KOPT-K1 (cell line): ENCODE results near the gene STRN3.
"Not testable (repeated sequence)": the region's sequence is repeated elsewhere in the genome, so short reads cannot be mapped to it uniquely, and the experiment has no call there.

Source experiments
- H3K27ac ChIP-seq: fragments of 200-600 bp; sonication (generic); 2 replicates; pipeline ENCODE4 v1.5.1; 2016; ENCODE audit warnings: antibody characterized with exemption, mild to moderate bottlenecking, low read depth, low read length; ENCODE audit not compliant: poor library complexity, severe bottlenecking
- H3K36me3 ChIP-seq: fragments of 200-600 bp; sonication (generic); 2 replicates; pipeline ENCODE4 v1.5.1; 2017; ENCODE audit warnings: antibody characterized with exemption, mild to moderate bottlenecking, low read length, moderate library complexity; ENCODE audit not compliant: insufficient read depth
- H3K9me3 ChIP-seq: fragments of 200-600 bp; sonication (generic); 2 replicates; pipeline ENCODE4 v1.5.1; 2017; ENCODE audit warnings: antibody characterized with exemption, low read length, mild to moderate bottlenecking; ENCODE audit not compliant: insufficient read depth, poor library complexity, severe bottlenecking

The STRN3 gene

DNA sequence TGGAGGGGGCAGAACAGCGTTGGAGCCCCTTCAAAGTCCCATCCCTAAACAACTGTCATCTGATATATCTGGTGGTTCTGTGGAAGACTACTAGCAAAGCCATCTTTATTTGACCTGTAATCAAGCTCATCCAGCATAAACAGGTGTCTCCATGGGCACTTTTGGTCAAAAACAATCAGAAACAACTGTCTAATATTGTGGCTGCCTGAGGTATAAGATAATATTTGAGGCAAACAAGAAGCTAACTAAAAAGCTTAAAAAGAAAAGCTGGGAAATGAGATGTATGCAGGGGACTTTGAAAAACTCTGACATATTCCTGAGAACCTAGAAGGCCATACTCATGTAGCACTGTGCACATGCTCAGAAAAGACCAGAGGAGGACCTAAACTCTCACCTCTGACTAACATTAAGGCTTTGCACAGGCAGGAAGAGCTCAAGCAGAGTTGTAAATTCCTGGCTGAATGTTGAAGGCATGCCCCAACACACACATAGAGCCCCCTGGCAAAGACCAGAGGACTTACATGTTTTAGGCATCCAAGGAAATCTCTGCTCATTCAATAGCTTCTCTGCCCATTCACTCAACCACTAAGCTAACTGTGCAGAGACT lies 28.0 kb downstream of the STRN3 start:
- peaks cover 39% of the 10 kb centered on the region for H3K36me3 ChIP-seq
- no peak overlapping the region for H3K27ac ChIP-seq

DNA sequence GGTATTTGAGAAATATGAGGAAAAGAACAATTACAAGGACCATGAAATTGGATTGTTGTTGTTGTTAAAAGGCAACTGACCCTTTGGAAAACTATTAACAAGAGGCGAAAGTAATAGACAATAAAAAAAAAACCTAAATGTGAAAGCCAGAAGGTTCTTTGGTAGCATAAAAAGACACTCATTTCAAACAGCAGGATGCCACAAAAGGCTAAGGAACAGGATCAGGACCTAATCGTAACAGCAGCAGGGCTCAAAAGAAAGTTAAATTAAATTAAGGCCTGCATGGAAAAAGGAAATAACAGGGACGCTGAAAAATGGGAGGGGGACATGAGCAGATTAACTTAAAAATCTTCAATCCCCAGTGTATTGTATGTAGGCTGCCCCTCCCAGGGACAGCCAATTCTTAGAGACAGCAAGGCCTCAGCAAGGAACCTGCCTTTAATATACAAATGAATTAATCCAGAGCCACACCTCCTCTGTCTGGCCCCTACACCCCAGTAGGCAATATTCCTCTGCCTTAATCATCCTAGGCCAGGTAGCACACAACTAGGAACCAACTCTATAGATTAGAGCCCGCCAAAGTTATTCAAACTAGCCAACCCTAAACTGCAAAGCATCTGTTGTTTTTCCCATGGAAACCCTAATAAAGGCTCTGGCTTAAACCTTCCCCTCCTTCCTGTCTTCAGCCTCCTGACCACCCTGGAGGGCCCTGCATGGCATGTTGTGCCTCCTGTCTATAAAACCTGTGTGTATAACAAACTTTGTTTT lies 29.1 kb downstream of the STRN3 start:
- H3K9me3 ChIP-seq = peaks cover 24% of the 10 kb centered on the region
- H3K36me3 ChIP-seq = peaks cover 32% of the 10 kb centered on the region
- no peak overlapping the region for H3K27ac ChIP-seq

More for the DNA sequence above, 28.0 kb downstream of the STRN3 start:
- peaks cover 24% of the 10 kb centered on the region for H3K9me3 ChIP-seq

DNA sequence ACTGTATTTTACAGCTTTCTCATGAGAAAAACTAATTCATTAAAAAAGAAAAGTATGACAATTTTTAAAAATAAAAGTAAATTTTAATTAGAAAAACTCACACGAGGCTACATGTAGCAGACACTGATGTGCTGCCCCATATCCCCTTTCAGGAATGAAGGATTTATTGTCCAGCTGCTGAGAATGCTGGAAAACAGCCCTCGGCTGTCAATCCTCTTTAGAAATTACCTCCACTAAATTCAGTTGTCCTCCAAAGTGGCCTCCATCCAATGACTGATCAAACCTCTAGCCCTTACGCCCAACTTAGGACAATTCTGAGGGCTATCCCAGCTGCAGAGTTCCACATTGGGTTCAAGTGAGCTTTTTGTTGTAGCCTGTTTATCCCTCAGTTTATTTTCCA lies 30.5 kb downstream of the STRN3 start:
- peaks cover 24% of the 10 kb centered on the region for H3K9me3 ChIP-seq
- no peak overlapping the region for H3K27ac ChIP-seq
- H3K36me3 ChIP-seq = peaks cover 22% of the 10 kb centered on the region

DNA sequence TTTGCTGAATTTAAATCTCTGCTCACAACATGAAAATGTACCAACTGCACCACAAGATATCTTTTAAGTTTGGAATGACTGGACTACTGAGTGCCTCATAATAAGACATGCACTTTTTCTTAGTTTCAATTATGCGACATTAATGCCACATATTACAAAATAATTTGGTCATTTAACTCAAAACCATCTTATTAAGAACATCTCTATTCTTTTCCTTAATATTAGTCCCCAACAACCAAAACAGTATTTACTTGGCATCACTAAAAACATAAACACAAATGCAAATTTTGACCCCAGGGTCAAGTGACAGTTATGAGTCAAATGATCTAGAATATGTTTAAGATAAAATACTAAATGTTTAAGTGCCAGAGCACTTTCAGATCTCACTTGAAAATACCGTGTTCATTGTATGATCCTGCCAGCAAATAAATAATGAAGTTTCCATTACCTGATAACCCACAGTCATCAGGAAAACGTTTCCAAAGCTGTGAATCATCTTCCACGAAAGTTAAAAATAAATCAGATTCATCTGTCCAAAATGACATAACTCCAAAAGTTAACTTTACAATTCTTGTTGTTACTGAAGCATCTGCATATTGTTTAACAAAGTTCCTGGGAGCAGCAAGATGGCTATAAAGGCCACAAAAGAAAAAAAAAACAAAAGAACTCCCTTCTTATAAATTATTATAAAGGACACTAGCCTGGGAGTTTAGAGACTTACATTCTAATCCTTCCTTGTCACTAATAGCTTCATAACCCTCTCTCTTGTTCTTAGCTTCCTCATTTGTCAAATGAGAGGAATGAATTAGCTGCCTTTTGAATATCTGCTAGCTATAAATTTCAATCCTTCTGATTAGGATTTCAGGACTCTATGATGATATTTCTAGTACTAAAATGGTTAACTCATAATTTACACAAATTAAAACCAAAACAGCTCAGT lies 31.2 kb downstream of the STRN3 start:
- H3K27ac ChIP-seq = no peak overlapping the region

DNA sequence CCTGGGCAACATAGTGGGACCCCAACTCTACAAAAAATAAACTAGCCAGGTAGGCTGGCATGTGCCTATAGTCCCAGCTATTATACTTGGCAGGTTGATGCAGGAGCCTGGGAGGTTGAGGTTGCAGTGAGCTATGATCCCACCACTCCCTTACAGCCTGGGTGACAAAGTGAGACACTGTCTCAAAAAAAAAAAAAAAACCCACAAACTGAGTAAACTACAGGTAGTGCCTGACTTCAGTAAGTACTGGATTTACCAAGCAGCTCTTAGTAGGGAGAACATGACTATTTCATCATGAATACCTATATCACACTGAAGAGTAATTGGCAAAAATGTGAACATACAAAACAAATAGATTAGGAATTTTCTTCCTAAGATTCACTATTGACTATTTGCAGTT lies 33.1 kb downstream of the STRN3 start:
- Histone ChIP-seq H3K9me3 (peaks cover 3% of the 10 kb centered on the region), H3K36me3 (peaks cover 4% of the 10 kb centered on the region; the same call in 1 of the 2 replicates), H3K27ac (no peak overlapping the region)

More for the DNA sequence above, 31.2 kb downstream of the STRN3 start:
- Histone ChIP-seq H3K36me3 (peaks cover 19% of the 10 kb centered on the region; the same call in 1 of the 2 replicates), H3K9me3 (peaks cover 22% of the 10 kb centered on the region)

DNA sequence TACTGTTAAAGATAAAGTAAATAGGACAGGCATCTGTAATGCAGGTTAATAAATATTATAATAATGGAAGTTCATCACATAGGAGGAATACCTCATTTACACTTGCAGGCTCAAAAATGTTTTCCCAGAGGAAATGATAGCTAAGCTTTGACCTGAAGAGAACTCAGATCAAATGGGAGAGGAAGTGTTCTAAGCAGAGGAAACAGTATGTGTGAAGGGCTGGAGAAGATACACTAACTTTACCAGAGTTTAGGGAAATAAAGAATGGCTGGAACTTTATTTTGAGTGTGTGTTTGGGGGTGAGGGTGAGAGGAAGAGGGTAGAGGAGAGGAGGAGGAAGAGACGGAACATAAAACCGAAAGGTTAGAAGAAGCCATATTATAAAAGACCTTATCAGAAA lies 34.8 kb downstream of the STRN3 start:
- Histone ChIP-seq H3K36me3 (no peaks in the 10 kb centered on the region), H3K27ac (no peak overlapping the region), H3K9me3 (no peaks in the 10 kb centered on the region)

DNA sequence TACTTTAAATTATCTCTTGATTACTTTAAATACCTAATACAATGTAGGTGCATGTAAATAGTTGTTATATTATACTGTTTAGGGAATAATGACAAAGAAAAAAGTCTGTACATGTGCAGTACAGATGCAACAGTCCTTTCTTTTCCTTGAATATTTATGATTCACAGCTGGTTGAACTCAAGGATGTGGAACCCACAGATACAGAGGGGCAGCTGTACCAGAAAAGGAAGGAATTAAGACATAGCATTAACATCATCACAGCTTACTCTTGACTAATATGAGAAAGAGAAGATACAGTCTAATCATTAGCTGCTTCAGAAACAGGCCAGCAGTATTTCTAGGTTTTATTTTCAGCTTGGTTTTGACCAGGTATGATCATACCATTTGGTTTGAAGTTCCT lies 35.4 kb downstream of the STRN3 start:
- Histone ChIP-seq H3K36me3 (no peaks in the 10 kb centered on the region), H3K27ac (no peak overlapping the region), H3K9me3 (no peaks in the 10 kb centered on the region)

DNA sequence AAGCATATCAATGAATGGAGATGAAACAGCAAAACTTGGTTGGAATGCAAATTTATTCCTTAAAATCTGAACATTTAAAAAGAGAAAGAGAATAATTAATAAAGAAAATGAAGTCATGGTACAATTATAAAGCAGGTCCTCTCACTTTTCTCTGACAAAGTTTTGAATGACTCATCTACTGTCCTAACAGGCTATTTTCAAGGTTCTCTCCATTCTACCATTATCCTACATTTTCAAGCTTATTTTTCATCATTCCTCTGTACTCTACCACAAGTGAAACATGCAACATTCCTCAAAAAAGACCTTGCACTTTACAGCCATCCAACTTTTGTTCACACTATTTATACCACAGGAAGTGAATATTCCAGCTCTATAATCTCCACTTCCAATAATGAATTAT lies 37.7 kb downstream of the STRN3 start:
- no peaks in the 10 kb centered on the region for H3K9me3 ChIP-seq
- no peaks in the 10 kb centered on the region for H3K36me3 ChIP-seq
- H3K27ac ChIP-seq = no peak overlapping the region

DNA sequence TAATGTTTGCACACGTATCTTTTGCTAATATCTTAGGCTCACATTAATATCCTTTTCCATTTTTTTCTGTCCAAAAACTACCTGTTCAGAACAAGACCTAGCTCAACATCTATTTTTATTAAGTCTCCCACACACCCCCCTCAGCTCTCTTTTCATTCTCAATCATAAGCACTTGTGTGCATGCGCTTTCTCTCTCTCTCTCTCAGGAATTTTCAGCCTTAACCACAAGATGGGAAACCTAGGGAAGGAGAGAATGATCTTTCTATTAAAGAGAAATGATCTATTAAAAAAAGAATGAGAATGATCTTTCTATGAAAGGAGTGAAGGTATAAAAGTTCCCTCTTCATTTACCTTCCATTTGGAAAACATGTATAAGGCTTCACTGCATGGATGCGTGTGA lies 40.4 kb downstream of the STRN3 start:
- Histone ChIP-seq H3K27ac (no peak overlapping the region), H3K36me3 (no peaks in the 10 kb centered on the region), H3K9me3 (no peaks in the 10 kb centered on the region)

DNA sequence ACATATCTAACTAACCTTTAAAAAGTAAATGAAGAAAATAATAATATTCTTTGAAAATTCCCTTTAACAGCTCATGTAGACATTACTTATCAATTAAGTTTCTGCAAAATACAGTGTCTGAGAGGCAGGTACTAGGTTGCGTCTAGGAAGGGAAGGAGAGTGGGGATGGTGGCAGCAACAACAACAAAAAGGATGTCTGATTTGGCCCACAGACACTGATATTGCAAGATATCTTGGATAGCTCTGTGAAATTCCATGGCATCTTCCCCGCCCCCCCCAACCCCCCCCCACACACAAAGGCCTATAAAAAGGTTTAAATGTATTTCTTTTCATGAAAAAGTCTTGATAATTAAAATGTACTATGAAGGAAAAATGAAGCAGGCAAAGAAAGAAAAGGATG lies 42.3 kb downstream of the STRN3 start:
- no peaks in the 10 kb centered on the region for H3K36me3 ChIP-seq
- no peak overlapping the region for H3K27ac ChIP-seq
- no peaks in the 10 kb centered on the region for H3K9me3 ChIP-seq

DNA sequence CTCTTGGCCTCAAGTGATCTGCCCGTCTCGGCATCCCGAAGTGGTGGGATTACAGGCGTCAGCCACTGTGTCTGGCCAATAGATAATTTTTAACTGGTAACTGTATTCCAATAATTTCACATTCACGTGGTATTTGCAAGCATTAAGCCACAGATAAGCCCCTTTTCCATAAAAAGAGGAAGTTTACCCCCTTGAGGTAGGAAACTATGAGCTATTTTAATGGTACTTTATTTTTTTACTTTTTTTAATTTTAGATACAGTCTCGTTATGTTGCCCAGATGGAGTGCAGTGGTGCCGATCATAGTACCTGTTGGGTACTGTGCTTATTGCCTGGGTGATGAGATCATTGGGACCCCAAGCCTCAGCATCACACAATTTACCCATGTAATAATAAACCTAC lies 43.6 kb downstream of the STRN3 start:
- H3K27ac ChIP-seq = no peak overlapping the region
- no peaks in the 10 kb centered on the region for H3K36me3 ChIP-seq

DNA sequence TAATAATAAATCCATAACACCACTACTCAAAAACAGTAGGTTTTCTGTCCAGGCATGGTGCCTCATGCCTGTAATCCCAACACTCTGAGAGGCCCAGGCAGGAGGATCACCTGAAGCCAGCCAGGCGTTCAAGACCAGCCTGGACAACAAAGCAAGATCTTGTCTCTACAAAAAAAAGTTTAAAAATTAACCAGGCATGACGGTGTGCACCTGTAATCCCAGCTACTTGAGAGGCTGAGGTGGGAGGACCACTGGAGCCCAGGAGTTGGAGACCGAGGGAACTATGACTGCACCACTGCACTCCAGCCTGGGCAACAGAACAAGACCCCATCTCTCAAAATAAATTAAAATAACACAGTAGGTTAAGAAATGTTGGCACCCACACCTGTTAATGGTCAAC lies 45.2 kb downstream of the STRN3 start:
- Histone ChIP-seq H3K36me3 (no peaks in the 10 kb centered on the region), H3K27ac (no peak overlapping the region)

More for the DNA sequence above, 43.6 kb downstream of the STRN3 start:
- H3K9me3 ChIP-seq = no peaks in the 10 kb centered on the region

DNA sequence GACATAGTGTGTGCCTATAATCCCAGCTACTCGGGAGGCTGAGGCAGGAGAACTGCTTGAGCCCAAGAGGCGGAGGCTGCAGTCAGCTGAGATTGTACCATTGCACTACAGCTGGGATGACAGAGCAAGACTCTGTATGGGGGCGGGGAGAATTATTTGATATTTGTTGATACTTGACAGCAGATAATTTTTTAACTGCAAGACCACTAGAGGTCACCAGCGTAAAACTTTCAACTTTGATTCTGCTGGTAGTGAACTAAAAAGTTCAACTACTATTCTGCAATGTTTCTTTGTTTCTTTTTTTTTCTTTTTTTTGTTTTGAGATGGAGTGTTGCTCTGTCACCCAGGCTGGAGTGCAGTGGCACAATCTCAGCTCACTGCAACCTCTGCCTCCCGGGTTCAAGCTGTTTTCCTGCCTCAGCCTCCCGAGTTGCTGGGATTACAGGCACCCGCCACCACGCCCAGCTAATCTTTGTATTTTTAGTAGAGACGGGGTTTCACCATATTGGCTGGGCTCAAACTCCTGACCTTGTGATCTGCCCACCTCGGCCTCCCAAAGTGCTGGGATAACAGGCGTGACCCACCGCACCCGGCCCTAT lies 46.0 kb downstream of the STRN3 start:
- not testable (repeated sequence) for H3K36me3 ChIP-seq, H3K27ac ChIP-seq, H3K9me3 ChIP-seq

More for the DNA sequence above, 45.2 kb downstream of the STRN3 start:
- no peaks in the 10 kb centered on the region for H3K9me3 ChIP-seq

DNA sequence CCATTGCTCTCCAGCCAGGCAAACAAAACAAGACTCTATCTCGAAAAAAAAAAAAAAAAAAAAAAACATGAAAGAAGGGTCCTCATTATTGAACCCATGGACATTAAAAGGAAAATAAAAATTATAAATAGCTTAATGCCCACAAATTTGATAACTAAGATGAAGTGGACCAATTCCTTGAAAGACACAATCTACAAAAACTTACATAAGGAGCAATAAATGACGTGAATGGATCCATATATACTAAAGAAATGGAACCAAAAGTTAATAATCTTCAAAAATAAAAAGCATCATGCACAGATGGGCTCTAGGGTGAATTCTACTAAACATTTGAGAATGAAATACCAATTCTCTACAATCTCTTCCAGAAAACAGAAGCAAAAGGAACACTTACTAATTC lies 48.4 kb downstream of the STRN3 start:
- H3K9me3 ChIP-seq = no peaks in the 10 kb centered on the region
- no peaks in the 10 kb centered on the region for H3K36me3 ChIP-seq
- no peak overlapping the region for H3K27ac ChIP-seq

DNA sequence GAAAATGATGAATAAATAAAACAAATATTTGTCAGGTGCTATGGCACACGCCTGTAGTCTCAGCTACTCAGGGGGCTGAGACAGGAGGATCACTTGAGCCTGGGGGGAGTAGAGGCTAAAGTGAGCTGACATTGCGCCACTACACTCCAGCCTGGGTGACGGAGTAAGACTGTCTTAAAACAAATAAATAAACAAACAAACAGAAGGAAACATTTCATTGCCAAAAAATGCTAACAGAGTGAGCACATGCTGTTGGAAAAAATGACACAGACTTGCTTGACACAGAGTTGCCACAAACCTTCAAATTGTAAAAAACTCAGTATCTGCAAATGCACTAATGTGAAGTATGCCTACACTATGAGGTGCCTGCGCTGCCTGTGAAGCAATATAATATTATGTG lies 51.6 kb downstream of the STRN3 start:
- Histone ChIP-seq H3K36me3 (no peaks in the 10 kb centered on the region), H3K9me3 (peaks cover 18% of the 10 kb centered on the region), H3K27ac (no peak overlapping the region)
